HepG2 (cell line): Measurements from ENCODE around the gene MRPL37. TPM values are rescaled to one million over a fixed set of nuclear protein-coding genes. Genes with fewer than 3 reads are reported as not detected.
A peak's percentile ranks its signal among the peaks of the same experiment; 100 is the strongest.

ENCODE experiments used
- ATAC-seq: fragments of 200-7000 bp; cut with Tn5 transposase; 3 replicates; pipeline ENCODE4 v1.9.1; 2020; ENCODE audit warnings: mild to moderate bottlenecking, moderate library complexity
- BruUV-seq: library from RNA; stranded (reverse); fragments of 400-500 nt; replicated peaks from 2 replicates; lab custom pipeline; 2021; lab: Mats Ljungman, UMichigan
- CTCF ChIA-PET: fragments of 300-600 bp; formaldehyde crosslinking; extraction: SDS; loops from one replicate; lab custom pipeline; 2021; ENCODE audit warnings: low total read pairs, inconsistent platforms, low intra/inter-chr PET ratio; lab: Yijun Ruan, JAX
- POLR2A ChIA-PET: fragments of 350-600 bp; sonication (Branson Sonifier 250); formaldehyde crosslinking; loops from one replicate; lab custom pipeline; 2020; ENCODE audit warnings: antibody characterized with exemption, inconsistent platforms; lab: Yijun Ruan, JAX
- DNase-seq: peaks from one replicate; pipeline ENCODE4 v3.0.0-alpha.2; 2015; ENCODE audit warnings: low spot score
- FAIRE-seq: peaks from 3 replicates; lab custom pipeline; 2011; peaks lifted over from hg19 to GRCh38; lab: Jason Lieb, UNC
- H2AFZ ChIP-seq: one replicate; pipeline ENCODE4 v1.6.1; 2011; ENCODE audit warnings: low read length, inconsistent platforms
- H3K27ac ChIP-seq: fragments of 300-600 bp; 3 replicates; pipeline ENCODE4 v1.8.0; 2011; ENCODE audit warnings: mixed run types, mild to moderate bottlenecking, mixed read lengths, low read length, inconsistent platforms; ENCODE audit not compliant: insufficient read depth; ENCODE audit errors: extremely low read length
- H3K27me3 ChIP-seq, 2 experiments: fragments of 200-600 bp in 1 of 2; 2 replicates in 1 of 2; 3 replicates in 1 of 2; pipeline versions ENCODE4 v1.6.0 to v1.8.0; 2011; ENCODE audit warnings: low read length in 2 of 2, mild to moderate bottlenecking in 2 of 2, moderate library complexity in 2 of 2, inconsistent platforms in 1 of 2; ENCODE audit not compliant: insufficient read depth in 2 of 2, control insufficient read depth in 1 of 2
- H3K36me3 ChIP-seq, 2 experiments: fragments of 200-600 bp in 1 of 2; replicated peaks in 1 of 2; 2 replicates in 1 of 2; 3 replicates in 1 of 2; pipeline versions ENCODE4 v1.5.1 to v1.8.0; 2011; ENCODE audit warnings: low read length in 2 of 2, inconsistent platforms in 1 of 2; ENCODE audit not compliant: insufficient read depth in 2 of 2, control insufficient read depth in 1 of 2
- H3K4me1 ChIP-seq: 2 replicates; pipeline ENCODE4 v1.5.1; 2012; ENCODE audit warnings: low read length, inconsistent platforms; ENCODE audit not compliant: insufficient read depth
- H3K4me2 ChIP-seq: 2 replicates; pipeline ENCODE4 v1.6.0; 2011; ENCODE audit warnings: low read depth, low read length, inconsistent platforms
- H3K4me3 ChIP-seq, 3 experiments: fragments of 200-600 bp in 1 of 3; sonication (generic), shearing (Covaris generic) in 1 of 3; replicated peaks in 1 of 3; 2 replicates each; pipeline ENCODE4 v1.5.1; 2011 to 2016; ENCODE audit warnings: low read length in 3 of 3, inconsistent platforms in 2 of 3, low read depth in 2 of 3, mild to moderate bottlenecking in 2 of 3, control low read depth in 1 of 3, mixed read lengths in 1 of 3; ENCODE audit not compliant: insufficient read depth in 1 of 3
- H3K79me2 ChIP-seq: one replicate; pipeline ENCODE4 v1.6.1; 2011; ENCODE audit warnings: low read length, inconsistent platforms; ENCODE audit not compliant: insufficient read depth
- H3K9ac ChIP-seq: 2 replicates; pipeline ENCODE4 v1.6.0; 2011; ENCODE audit warnings: mild to moderate bottlenecking, low read depth, low read length, inconsistent platforms; ENCODE audit not compliant: insufficient read depth
- H3K9me3 ChIP-seq: 2 replicates; pipeline ENCODE4 v1.5.1; 2012; ENCODE audit warnings: mild to moderate bottlenecking, low read length
- H4K20me1 ChIP-seq: 2 replicates; pipeline ENCODE4 v1.6.0; 2011; ENCODE audit warnings: inconsistent platforms, mild to moderate bottlenecking, low read length, moderate library complexity; ENCODE audit not compliant: insufficient read depth
- AGO2 ChIP-seq: fragments of 200-400 bp; formaldehyde crosslinking; optimal IDR thresholded peaks from 2 replicates; pipeline ENCODE3; 2017; ENCODE audit warnings: mild to moderate bottlenecking, low read depth, low read length, moderate library complexity
- GPN1 ChIP-seq: sonication (generic); formaldehyde crosslinking; IDR thresholded peaks from 2 replicates; pipeline ENCODE4 v1.5.1; 2020; ENCODE audit warnings: missing genetic modification reagents, borderline replicate concordance
- NFYC ChIP-seq: IDR thresholded peaks from 2 replicates; pipeline ENCODE4 v1.6.1; 2016; ENCODE audit warnings: missing genetic modification reagents, missing compliant biosample characterization
- POLR2AphosphoS2 ChIP-seq: IDR thresholded peaks from 2 replicates; pipeline ENCODE4 v1.6.1; 2011; ENCODE audit warnings: low read depth, low read length, improper control_type of control experiment
- POLR2G ChIP-seq: fragments of 200-400 bp; formaldehyde crosslinking; IDR thresholded peaks from 2 replicates; pipeline ENCODE4 v1.6.1; 2018; ENCODE audit warnings: mild to moderate bottlenecking, low read depth, low read length, moderate library complexity
- REXO4 ChIP-seq: sonication (generic); formaldehyde crosslinking; IDR thresholded peaks from 2 replicates; pipeline ENCODE4 v1.8.0; 2022; ENCODE audit warnings: missing genetic modification reagents, mild to moderate bottlenecking, borderline replicate concordance
- ZBTB49 ChIP-seq: sonication (generic); formaldehyde crosslinking; IDR thresholded peaks from 2 replicates; pipeline ENCODE4 v1.4.0; 2020; ENCODE audit warnings: missing genetic modification reagents, borderline replicate concordance
- ZNF589 ChIP-seq: sonication (generic); formaldehyde crosslinking; conservative IDR thresholded peaks from 2 replicates; pipeline ENCODE4 v1.8.0; 2022; ENCODE audit warnings: mild to moderate bottlenecking, moderate library complexity, missing genetic modification reagents
- WGBS: methylation state at CpG from one replicate; pipeline ENCODE4 v1.1.6; 2017; ENCODE audit warnings: low lambda C conversion rate; 5-methylcytosine and 5-hydroxymethylcytosine counted together
- in situ Hi-C: cut with HindIII; loops from 2 replicates; pipeline ENCODE4 v1.10.0; 2017; ENCODE audit warnings: low pct_unique_long_range_greater_than_20kb; ENCODE audit not compliant: extremely low pct_ligation_motif_present
- intact Hi-C: fragments of 100-400 bp; cut with micrococcal nuclease; formaldehyde crosslinking; loops from one replicate; pipeline ENCODE4 v1.10.0; 2022; ENCODE audit not compliant: unreplicated experiment
- polyA plus RNA-seq, 8 experiments: library from polyadenylated mRNA; depleted of rRNA in 3 of 8; stranded (reverse) in 7 of 8; unstranded in 1 of 8; fragments of >200 nt; fragmentation: Illumina TruSeq in 4 of 8; extraction: Trizol in 4 of 8; gene quantifications; 2 replicates each; pipeline versions ENCODE4 v1.2.1 to v1.2.3, GENCODE V29; 2011 to 2016; ENCODE audit warnings: low read depth in 4 of 8, missing spikeins in 1 of 8, mixed read lengths in 1 of 8; ENCODE audit not compliant: insufficient read depth in 1 of 8
- total RNA-seq, 5 experiments: library from RNA; depleted of rRNA; stranded (reverse); fragments of >200 nt; fragmentation: Illumina TruSeq; extraction: Trizol; gene quantifications; 2 replicates each; pipeline ENCODE4 v1.2.3, GENCODE V29; 2016; ENCODE audit warnings: low read depth in 1 of 5
- TF ChIP-seq, protein P1 (sequence below): sonication (generic); formaldehyde crosslinking; conservative IDR thresholded peaks from 2 replicates; pipeline ENCODE4 v1.8.1; 2023; ENCODE audit warnings: missing genetic modification reagents

Gene MRPL37
- total and polyA plus RNA-seq, 2 of the 13 experiments (the other 11 are each of a cell fraction or from before 2014, with no cell fraction given): 31.7 to 127 TPM

- Histone ChIP-seq H3K79me2 (no peaks in the 10 kb centered on the region), H3K27me3 (no peaks in the 10 kb centered on the region), H4K20me1 (no peaks in the 10 kb centered on the region), H3K9ac (no peak overlapping the region), H3K4me2 (no peak overlapping the region), H3K9me3 (no peaks in the 10 kb centered on the region), H3K36me3 (peaks cover 35 to 68% of the 10 kb centered on the region in 2 experiments), H2AFZ (no peak overlapping the region), H3K4me3 (no peak overlapping the region), H3K27ac (peak overlapping the region; percentile 27), H3K4me1 (peaks cover 27% of the 10 kb centered on the region)
- WGBS: 94% methylated on average over 9 of the region's 11 CpGs
- ChIA-PET POLR2A (interaction anchor here (0.9 to 1.5 kb wide), 4 partner anchors 15 to 104 kb away, joined by 3 to 6 read pairs (median 3); partner anchors contain the start of genes CYB5RL and MRPL37), CTCF (no interaction called here)
- intact Hi-C loops (no loop called here), in situ Hi-C loops (no loop called here)
- no TSS peak for BruUV-seq
- no peak for DNase-seq
- no peak for TF ChIP-seq REXO4 (CRISPR knock-in tag)
- peak; percentile 18 for TF ChIP-seq AGO2
- no peak for TF ChIP-seq POLR2AphosphoS2
- TF ChIP-seq GPN1 (CRISPR knock-in tag): no peak
- no peak for TF ChIP-seq ZBTB49 (CRISPR knock-in tag)
- TF ChIP-seq ZNF589 (CRISPR knock-in tag): no peak
- TF ChIP-seq NFYC: no peak
- 0 out of 2 replicates have a peak, but pooled peaks have one; percentile 0 for TF ChIP-seq POLR2G
- TF ChIP-seq, protein P1, sequence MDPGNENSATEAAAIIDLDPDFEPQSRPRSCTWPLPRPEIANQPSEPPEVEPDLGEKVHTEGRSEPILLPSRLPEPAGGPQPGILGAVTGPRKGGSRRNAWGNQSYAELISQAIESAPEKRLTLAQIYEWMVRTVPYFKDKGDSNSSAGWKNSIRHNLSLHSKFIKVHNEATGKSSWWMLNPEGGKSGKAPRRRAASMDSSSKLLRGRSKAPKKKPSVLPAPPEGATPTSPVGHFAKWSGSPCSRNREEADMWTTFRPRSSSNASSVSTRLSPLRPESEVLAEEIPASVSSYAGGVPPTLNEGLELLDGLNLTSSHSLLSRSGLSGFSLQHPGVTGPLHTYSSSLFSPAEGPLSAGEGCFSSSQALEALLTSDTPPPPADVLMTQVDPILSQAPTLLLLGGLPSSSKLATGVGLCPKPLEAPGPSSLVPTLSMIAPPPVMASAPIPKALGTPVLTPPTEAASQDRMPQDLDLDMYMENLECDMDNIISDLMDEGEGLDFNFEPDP (CRISPR knock-in tag): no peak
- FAIRE-seq: no peak
- ATAC-seq: no peak
These were observed 19.1 kb downstream of the MRPL37 start for GRCh38 chr1:54218883-54219687.
